NB4 (cell line): ENCODE measurements around the gene KRTAP12-3.

Source experiments
- POLR2A ChIP-seq: IDR thresholded peaks from 2 replicates; pipeline ENCODE4 v1.6.1; 2011; ENCODE audit warnings: mild to moderate bottlenecking; ENCODE audit not compliant: insufficient read length; ENCODE audit errors: extremely low read depth
- TF ChIP-seq, protein P1 (sequence below): IDR thresholded peaks from one replicate; pipeline ENCODE4 v1.5.1; 2012; ENCODE audit warnings: low read depth, low read length
- TF ChIP-seq, protein P2 (sequence below): IDR thresholded peaks from 2 replicates; pipeline ENCODE4 v1.6.1; 2011; ENCODE audit warnings: low read depth, low read length

DNA sequence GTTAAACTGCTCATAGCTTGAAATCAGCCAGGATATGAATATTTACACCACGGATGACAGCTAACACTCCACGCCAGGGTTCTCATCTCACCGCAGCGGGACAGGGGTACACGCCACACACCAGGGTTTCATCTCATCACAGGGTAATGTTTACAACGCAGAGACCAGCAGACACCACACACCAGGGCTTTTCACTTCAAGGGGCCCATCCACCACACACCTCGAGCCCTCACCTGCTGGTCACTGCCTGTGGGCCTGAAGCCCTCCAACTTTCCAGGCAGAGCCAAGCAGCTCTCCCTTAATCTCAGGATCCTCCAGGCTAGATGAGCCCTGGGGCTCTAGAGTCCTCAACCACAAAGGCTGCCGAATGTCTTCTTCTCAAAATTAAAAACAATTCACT, 37.9 kb downstream of the KRTAP12-3 start:
- TF ChIP-seq, protein P1, sequence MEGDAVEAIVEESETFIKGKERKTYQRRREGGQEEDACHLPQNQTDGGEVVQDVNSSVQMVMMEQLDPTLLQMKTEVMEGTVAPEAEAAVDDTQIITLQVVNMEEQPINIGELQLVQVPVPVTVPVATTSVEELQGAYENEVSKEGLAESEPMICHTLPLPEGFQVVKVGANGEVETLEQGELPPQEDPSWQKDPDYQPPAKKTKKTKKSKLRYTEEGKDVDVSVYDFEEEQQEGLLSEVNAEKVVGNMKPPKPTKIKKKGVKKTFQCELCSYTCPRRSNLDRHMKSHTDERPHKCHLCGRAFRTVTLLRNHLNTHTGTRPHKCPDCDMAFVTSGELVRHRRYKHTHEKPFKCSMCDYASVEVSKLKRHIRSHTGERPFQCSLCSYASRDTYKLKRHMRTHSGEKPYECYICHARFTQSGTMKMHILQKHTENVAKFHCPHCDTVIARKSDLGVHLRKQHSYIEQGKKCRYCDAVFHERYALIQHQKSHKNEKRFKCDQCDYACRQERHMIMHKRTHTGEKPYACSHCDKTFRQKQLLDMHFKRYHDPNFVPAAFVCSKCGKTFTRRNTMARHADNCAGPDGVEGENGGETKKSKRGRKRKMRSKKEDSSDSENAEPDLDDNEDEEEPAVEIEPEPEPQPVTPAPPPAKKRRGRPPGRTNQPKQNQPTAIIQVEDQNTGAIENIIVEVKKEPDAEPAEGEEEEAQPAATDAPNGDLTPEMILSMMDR = no peak
- TF ChIP-seq, protein P2, sequence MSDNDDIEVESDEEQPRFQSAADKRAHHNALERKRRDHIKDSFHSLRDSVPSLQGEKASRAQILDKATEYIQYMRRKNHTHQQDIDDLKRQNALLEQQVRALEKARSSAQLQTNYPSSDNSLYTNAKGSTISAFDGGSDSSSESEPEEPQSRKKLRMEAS = no peak
- TF ChIP-seq POLR2A = no peak
